HepG2 (cell line): ENCODE data around the gene RAB6A. TPM values are rescaled to one million over a fixed set of nuclear protein-coding genes. Genes with fewer than 3 reads are reported as not detected.

Source experiments
- ONECUT2 ChIP-seq: sonication (generic); formaldehyde crosslinking; IDR thresholded peaks from 2 replicates; pipeline ENCODE4 v1.4.0; 2020; ENCODE audit warnings: missing genetic modification reagents
- ZNF883 ChIP-seq: sonication (generic); formaldehyde crosslinking; IDR thresholded peaks from 2 replicates; pipeline ENCODE4 v1.5.1; 2020; ENCODE audit warnings: mild to moderate bottlenecking, missing genetic modification reagents; ENCODE audit errors: not compliant biosample characterization
- polyA plus RNA-seq, 8 experiments: library from polyadenylated mRNA; depleted of rRNA in 3 of 8; stranded (reverse) in 7 of 8; unstranded in 1 of 8; fragments of >200 nt; fragmentation: Illumina TruSeq in 4 of 8; extraction: Trizol in 4 of 8; gene quantifications; 2 replicates each; pipeline versions ENCODE4 v1.2.1 to v1.2.3, GENCODE V29; 2011 to 2016; ENCODE audit warnings: low read depth in 4 of 8, missing spikeins in 1 of 8, mixed read lengths in 1 of 8; ENCODE audit not compliant: insufficient read depth in 1 of 8
- total RNA-seq, 5 experiments: library from RNA; depleted of rRNA; stranded (reverse); fragments of >200 nt; fragmentation: Illumina TruSeq; extraction: Trizol; gene quantifications; 2 replicates each; pipeline ENCODE4 v1.2.3, GENCODE V29; 2016; ENCODE audit warnings: low read depth in 1 of 5
- TF ChIP-seq, protein P1 (sequence below): sonication (generic); formaldehyde crosslinking; conservative IDR thresholded peaks from 2 replicates; pipeline ENCODE4 v1.8.0; 2022; ENCODE audit warnings: mild to moderate bottlenecking, moderate library complexity, missing genetic modification reagents
- TF ChIP-seq, protein P2 (sequence below): sonication (generic); formaldehyde crosslinking; IDR thresholded peaks from 2 replicates; pipeline ENCODE4 v1.9.0; 2021; ENCODE audit warnings: mild to moderate bottlenecking, missing genetic modification reagents

Gene RAB6A
- total and polyA plus RNA-seq, 2 of the 13 experiments (the other 11 are each of a cell fraction or from before 2014, with no cell fraction given), result 74.3 to 121 TPM

DNA sequence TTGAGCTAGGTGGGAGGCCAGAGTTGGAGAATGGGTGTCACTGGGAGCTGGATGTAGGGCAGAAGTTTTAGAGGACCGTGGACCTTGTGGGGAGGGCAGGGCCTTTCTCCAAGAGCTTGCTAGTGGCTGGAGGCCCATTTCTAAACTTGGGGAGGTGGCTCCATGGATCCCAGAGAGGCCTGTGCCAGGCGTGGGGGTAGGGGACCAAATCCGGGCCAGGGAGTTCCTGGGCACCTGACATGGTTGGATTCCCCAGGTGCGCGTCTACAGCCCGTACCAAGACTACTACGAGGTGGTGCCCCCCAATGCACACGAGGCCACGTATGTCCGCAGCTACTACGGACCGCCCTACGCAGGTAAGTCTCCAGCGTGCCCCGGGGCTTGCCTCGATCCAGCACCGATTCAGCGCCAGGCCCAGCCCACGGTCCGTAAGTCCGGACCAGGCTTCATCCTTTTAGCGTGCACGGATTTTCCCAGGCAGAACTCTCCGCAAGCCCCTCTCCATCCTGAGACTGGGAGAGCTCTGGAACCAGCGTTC lies 100.3 kb downstream of the RAB6A start (continued):
- TF ChIP-seq, protein P1, sequence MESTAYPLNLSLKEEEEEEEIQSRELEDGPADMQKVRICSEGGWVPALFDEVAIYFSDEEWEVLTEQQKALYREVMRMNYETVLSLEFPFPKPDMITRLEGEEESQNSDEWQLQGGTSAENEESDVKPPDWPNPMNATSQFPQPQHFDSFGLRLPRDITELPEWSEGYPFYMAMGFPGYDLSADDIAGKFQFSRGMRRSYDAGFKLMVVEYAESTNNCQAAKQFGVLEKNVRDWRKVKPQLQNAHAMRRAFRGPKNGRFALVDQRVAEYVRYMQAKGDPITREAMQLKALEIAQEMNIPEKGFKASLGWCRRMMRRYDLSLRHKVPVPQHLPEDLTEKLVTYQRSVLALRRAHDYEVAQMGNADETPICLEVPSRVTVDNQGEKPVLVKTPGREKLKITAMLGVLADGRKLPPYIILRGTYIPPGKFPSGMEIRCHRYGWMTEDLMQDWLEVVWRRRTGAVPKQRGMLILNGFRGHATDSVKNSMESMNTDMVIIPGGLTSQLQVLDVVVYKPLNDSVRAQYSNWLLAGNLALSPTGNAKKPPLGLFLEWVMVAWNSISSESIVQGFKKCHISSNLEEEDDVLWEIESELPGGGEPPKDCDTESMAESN, result peak; percentile 67; the same call in 1 of the 2 replicates
- TF ChIP-seq ONECUT2 (CRISPR knock-in tag) (no peak), ZNF883 (CRISPR knock-in tag) (no peak)
- TF ChIP-seq, protein P2, sequence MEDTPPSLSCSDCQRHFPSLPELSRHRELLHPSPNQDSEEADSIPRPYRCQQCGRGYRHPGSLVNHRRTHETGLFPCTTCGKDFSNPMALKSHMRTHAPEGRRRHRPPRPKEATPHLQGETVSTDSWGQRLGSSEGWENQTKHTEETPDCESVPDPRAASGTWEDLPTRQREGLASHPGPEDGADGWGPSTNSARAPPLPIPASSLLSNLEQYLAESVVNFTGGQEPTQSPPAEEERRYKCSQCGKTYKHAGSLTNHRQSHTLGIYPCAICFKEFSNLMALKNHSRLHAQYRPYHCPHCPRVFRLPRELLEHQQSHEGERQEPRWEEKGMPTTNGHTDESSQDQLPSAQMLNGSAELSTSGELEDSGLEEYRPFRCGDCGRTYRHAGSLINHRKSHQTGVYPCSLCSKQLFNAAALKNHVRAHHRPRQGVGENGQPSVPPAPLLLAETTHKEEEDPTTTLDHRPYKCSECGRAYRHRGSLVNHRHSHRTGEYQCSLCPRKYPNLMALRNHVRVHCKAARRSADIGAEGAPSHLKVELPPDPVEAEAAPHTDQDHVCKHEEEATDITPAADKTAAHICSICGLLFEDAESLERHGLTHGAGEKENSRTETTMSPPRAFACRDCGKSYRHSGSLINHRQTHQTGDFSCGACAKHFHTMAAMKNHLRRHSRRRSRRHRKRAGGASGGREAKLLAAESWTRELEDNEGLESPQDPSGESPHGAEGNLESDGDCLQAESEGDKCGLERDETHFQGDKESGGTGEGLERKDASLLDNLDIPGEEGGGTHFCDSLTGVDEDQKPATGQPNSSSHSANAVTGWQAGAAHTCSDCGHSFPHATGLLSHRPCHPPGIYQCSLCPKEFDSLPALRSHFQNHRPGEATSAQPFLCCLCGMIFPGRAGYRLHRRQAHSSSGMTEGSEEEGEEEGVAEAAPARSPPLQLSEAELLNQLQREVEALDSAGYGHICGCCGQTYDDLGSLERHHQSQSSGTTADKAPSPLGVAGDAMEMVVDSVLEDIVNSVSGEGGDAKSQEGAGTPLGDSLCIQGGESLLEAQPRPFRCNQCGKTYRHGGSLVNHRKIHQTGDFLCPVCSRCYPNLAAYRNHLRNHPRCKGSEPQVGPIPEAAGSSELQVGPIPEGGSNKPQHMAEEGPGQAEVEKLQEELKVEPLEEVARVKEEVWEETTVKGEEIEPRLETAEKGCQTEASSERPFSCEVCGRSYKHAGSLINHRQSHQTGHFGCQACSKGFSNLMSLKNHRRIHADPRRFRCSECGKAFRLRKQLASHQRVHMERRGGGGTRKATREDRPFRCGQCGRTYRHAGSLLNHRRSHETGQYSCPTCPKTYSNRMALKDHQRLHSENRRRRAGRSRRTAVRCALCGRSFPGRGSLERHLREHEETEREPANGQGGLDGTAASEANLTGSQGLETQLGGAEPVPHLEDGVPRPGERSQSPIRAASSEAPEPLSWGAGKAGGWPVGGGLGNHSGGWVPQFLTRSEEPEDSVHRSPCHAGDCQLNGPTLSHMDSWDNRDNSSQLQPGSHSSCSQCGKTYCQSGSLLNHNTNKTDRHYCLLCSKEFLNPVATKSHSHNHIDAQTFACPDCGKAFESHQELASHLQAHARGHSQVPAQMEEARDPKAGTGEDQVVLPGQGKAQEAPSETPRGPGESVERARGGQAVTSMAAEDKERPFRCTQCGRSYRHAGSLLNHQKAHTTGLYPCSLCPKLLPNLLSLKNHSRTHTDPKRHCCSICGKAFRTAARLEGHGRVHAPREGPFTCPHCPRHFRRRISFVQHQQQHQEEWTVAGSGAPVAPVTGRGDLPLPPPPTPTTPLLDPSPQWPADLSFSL (CRISPR knock-in tag), result no peak
